Measurements from ENCODE around the gene SARM1.

The SARM1 gene

GRCh38 chr17:28343491-28343932 lies 28.0 kb upstream of the SARM1 start:
- TF ChIP-seq CTCF (IDR thresholded peaks at IDR 0.05; ENCODE audit: extremely low read depth, missing control alignments): no peak
- no peak for DNase-seq (ENCODE audit: low spot score)

- no peak for DNase-seq (ENCODE audit: low spot score)
- no peak for TF ChIP-seq CTCF (IDR thresholded peaks at IDR 0.05; ENCODE audit: extremely low read depth, missing control alignments)
Measured at GRCh38 chr17:28344011-28344410, 27.5 kb upstream of the SARM1 start.

- DNase-seq (ENCODE audit: low spot score): no peak
- TF ChIP-seq CTCF (IDR thresholded peaks at IDR 0.05; ENCODE audit: extremely low read depth, missing control alignments): no peak
Measured at GRCh38 chr17:28344435-28344901, 27.0 kb upstream of the SARM1 start.

DNA sequence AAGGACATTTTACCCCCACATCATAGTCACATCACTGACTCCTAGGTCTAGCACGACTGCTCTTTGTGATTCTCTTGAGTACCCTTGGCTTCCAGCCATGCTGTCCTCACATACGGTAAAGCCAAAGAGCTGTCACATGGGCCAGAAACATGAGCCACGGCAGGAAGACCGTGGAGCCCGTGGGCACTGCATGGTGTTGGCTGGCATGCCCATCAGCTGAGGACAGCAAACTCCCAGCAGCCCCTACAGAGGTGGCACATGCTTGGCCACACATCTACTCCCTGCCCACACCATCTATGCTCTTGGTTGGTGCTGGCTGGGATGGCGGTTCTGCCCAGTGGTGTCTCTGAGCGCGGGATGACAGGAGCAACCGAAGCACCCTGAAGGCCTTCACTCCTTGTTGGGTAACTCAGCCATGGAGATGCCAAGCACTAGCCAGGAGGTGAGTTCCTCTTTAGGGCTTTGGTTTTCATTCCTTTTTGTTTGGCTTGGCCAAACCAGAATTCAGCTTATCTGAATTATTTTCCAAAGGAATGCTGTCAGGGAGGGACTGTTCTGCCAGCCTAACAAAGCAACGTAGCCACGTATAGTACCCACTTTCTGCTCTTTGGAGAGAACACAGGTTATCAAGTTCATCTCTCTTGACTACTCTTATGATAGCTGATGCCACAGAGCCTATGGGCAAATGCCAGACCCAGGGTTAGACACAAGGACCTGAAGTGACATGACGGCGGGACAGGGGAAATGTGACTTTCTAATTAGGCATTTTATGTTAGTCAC lies 25.9 kb upstream of the SARM1 start:
- no peak for TF ChIP-seq CTCF (IDR thresholded peaks at IDR 0.05; ENCODE audit: extremely low read depth, missing control alignments)
- no peak for DNase-seq (ENCODE audit: low spot score)

- DNase-seq (ENCODE audit: low spot score): no peak
- TF ChIP-seq CTCF (IDR thresholded peaks at IDR 0.05; ENCODE audit: extremely low read depth, missing control alignments): no peak
Measured at GRCh38 chr17:28346199-28346580, 25.3 kb upstream of the SARM1 start.

GRCh38 chr17:28346746-28347246 lies 24.7 kb upstream of the SARM1 start:
- no peak for DNase-seq (ENCODE audit: low spot score)
- no peak for TF ChIP-seq CTCF (IDR thresholded peaks at IDR 0.05; ENCODE audit: extremely low read depth, missing control alignments)

DNA sequence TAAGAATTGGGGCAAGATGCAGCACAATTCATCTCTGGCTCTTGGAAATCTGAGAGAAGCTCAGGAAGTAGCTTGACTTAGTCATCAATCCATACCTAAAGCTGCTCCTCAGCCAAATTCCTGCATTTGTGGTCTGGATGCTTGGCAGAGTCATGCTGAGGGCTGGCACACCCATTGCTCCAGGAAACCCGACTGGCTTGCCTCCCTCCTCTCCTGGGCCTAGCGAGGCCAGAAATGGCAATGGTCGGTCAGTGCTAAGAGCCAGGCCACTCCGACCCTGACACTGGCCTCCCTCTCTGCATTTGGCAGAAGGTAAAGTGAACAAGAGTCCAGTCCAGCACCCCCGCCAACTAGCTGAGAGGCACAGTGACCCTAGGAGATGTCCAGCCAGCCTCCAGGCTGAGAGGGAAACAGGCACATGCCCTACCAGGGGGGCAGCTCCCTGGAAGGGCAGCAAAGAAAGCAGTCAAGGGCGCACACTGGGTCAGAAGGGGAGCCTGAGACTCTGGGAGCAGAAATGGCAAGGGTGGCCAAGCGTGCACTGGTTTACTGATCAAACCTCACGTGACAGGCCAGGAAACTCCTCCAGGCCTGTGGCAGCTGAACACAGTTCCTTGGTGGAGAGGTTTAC lies 24.1 kb upstream of the SARM1 start:
- no peak for TF ChIP-seq CTCF (IDR thresholded peaks at IDR 0.05; ENCODE audit: extremely low read depth, missing control alignments)
- no peak for DNase-seq (ENCODE audit: low spot score)

Data from GM20000 (cell line).